Activated naive CD8-positive, alpha-beta T cell treated with anti-CD3 and anti-CD28 coated beads for 36 hours (primary cell): Measurements from ENCODE around the gene AXIN1. TPM values are rescaled to one million over a fixed set of nuclear protein-coding genes. Genes with fewer than 3 reads are reported as not detected.

Experiments used
- DNase-seq: peaks from one replicate; pipeline ENCODE4 v3.0.0; 2021
- H3K27ac Mint-ChIP-seq: one replicate; pipeline ENCODE4 v1.8.0; 2022; ENCODE audit warnings: mild to moderate bottlenecking, moderate library complexity, mixed read lengths
- H3K27me3 Mint-ChIP-seq: one replicate; pipeline ENCODE4 v1.8.0; 2022; ENCODE audit warnings: mild to moderate bottlenecking, mixed read lengths
- H3K36me3 Mint-ChIP-seq: one replicate; pipeline ENCODE4 v1.8.0; 2021; ENCODE audit warnings: mild to moderate bottlenecking, mixed read lengths
- H3K4me1 Mint-ChIP-seq: one replicate; pipeline ENCODE4 v1.8.0; 2021; ENCODE audit warnings: mixed read lengths
- H3K4me3 Mint-ChIP-seq: one replicate; pipeline ENCODE4 v1.8.0; 2022; ENCODE audit warnings: mild to moderate bottlenecking, moderate library complexity, mixed read lengths
- H3K9me3 Mint-ChIP-seq: one replicate; pipeline ENCODE4 v1.8.0; 2022; ENCODE audit warnings: mixed read lengths
- total RNA-seq, 2 experiments: library from RNA; stranded (reverse); gene quantifications; one replicate each; pipeline ENCODE4 v1.2.3, GENCODE V29; 2021

AXIN1 gene
- total RNA-seq, 2 experiments from 2014 or later: 23.9 to 24.6 TPM

DNA sequence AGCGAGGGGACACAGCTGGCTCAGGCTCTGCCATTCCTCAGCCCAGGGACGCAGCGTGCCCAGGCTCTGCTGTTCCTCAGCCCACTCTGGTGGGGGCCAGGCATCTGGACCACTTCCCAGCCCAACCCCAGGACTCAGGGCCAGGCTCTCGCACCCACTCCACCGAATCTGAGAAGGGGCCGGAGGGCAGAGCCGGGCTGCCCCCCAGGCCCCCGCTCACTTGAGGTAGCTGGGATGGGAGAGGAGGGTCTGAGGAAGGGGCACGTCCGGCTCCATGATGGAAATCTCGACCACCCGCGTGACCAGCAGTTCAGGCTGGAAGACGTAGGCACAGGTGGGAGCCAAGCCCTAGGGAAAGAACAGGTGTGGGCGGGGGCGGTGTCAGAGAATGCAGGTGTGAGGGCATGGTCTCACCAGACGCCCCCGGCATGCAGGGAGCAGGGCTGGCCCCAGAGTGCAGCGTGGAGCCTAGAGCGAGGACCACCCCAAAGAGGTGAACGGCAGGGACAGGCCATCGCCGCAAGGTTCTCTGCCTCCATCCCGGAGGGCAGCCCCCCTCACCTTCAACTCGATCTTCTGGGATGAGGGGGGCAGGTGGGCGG is 24.4 kb upstream of the AXIN1 start:
- peaks cover 7% of the 10 kb centered on the region for H3K4me1 Mint-ChIP-seq
- H3K36me3 Mint-ChIP-seq: peaks cover 2% of the 10 kb centered on the region
- no peak overlapping the region for H3K4me3 Mint-ChIP-seq
- H3K27me3 Mint-ChIP-seq: no peaks in the 10 kb centered on the region
- H3K27ac Mint-ChIP-seq: no peak overlapping the region
- no peak for DNase-seq
- no peaks in the 10 kb centered on the region for H3K9me3 Mint-ChIP-seq

DNA sequence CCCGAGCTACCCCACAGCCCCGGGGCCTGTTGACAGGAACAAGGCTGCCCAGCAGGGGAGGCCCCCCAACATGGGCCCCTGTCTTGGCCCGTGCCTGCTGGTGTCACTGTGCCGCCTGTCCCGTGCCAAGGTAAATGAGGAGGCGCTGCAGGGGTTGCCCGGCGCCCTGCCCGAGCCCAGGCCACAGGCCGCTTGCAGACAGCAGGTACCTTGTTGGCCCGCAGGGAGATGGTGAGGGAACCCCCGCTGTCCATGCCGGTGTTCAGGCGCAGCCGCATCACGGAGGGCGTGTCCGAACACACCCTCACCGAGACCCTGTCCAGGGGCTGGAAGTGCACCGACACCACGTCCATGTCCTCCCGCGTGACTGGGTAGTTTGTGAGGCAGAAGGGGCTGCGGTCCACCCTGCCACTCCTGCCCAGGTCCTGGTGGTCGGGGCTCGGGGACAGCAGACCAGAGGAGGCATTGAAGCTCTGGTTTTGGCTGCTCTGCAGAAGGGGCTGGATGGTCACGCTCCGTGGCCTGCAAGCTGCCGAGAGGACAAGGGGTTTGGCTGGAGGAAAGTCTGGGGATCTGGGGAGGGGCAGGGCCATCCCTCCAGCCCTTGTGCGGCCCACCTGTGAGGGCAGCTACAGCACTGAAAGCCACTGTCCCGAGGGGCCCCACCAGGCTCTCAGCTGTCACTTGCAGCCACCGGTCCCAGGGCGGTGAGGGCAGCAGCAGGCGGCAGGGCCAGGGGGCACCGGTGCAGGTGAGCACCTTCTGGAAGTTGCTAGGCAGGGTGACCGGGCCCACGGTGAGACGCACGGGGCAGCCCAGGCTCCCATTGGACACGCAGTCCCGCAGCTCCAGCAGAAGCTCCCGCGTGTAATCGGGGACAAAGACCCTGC is 23.6 kb upstream of the AXIN1 start:
- DNase-seq: no peak
- Mint-ChIP-seq H3K36me3 (peaks cover 2% of the 10 kb centered on the region), H3K4me3 (no peak overlapping the region), H3K27me3 (no peaks in the 10 kb centered on the region), H3K27ac (no peak overlapping the region), H3K9me3 (no peaks in the 10 kb centered on the region), H3K4me1 (peaks cover 7% of the 10 kb centered on the region)

GRCh38 chr16:375212-375611 is 22.7 kb upstream of the AXIN1 start:
- Mint-ChIP-seq H3K27ac (no peak overlapping the region), H3K4me3 (no peak overlapping the region), H3K9me3 (no peaks in the 10 kb centered on the region), H3K4me1 (peaks cover 10% of the 10 kb centered on the region), H3K27me3 (no peaks in the 10 kb centered on the region), H3K36me3 (peaks cover 4% of the 10 kb centered on the region)
- DNase-seq: no peak

DNA sequence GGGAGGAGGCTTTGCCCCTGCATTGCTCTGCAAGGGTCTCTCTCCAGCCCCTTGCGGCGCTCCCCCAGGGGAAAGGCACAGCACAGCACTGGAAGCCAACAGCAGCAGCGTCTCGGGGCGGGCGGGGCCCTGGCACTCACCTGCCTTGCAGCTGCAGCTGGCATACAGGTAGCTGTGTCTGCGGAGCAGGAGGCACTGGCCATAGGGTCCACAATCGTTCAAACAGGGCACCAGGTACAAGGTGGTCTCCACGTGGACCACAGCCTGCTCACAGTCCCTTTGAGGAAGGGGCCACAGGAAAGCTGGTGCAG is 22.0 kb upstream of the AXIN1 start:
- Mint-ChIP-seq H3K27me3 (no peaks in the 10 kb centered on the region), H3K4me1 (peaks cover 8% of the 10 kb centered on the region), H3K4me3 (no peak overlapping the region), H3K27ac (no peak overlapping the region), H3K36me3 (peaks cover 4% of the 10 kb centered on the region), H3K9me3 (no peaks in the 10 kb centered on the region)
- no peak for DNase-seq

- no peak overlapping the region for H3K27ac Mint-ChIP-seq
- DNase-seq: no peak
- H3K27me3 Mint-ChIP-seq: no peaks in the 10 kb centered on the region
- H3K36me3 Mint-ChIP-seq: peaks cover 4% of the 10 kb centered on the region
- no peak overlapping the region for H3K4me3 Mint-ChIP-seq
- no peaks in the 10 kb centered on the region for H3K9me3 Mint-ChIP-seq
- H3K4me1 Mint-ChIP-seq: peaks cover 10% of the 10 kb centered on the region
Observed at GRCh38 chr16:373848-374615, 21.5 kb upstream of the AXIN1 start.

DNA sequence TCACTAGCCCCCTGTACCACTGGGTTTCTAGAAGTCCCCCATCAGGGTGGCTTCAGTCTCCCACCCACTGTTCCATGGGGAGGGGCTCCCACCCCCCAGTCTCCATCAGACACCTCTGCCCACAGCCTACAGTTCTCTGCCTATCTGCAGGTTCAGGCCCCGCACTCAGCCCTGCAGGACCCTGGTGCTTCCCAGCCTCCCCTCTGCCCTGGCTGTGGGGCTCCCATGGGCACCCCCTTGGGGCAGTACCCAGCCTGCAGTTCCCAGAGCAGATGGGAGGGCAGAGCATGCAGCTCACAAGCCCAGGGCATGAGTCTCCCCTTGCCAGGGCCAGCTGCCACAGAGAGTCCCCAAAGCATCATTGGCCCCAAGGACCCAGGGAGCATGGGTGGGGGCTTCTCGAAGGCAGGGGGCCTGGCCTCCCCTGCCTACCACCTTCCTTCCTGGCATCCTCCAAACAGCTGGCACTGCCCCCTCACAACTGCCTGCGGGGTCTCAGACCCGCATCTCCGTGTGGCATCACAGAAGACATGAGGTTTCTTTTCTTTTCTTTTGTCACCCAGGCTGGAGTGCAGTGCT is 20.6 kb upstream of the AXIN1 start:
- peaks cover 10% of the 10 kb centered on the region for H3K4me1 Mint-ChIP-seq
- no peaks in the 10 kb centered on the region for H3K27me3 Mint-ChIP-seq
- no peak overlapping the region for H3K27ac Mint-ChIP-seq
- H3K4me3 Mint-ChIP-seq: no peak overlapping the region
- no peaks in the 10 kb centered on the region for H3K9me3 Mint-ChIP-seq
- DNase-seq: no peak
- peaks cover 4% of the 10 kb centered on the region for H3K36me3 Mint-ChIP-seq

DNA sequence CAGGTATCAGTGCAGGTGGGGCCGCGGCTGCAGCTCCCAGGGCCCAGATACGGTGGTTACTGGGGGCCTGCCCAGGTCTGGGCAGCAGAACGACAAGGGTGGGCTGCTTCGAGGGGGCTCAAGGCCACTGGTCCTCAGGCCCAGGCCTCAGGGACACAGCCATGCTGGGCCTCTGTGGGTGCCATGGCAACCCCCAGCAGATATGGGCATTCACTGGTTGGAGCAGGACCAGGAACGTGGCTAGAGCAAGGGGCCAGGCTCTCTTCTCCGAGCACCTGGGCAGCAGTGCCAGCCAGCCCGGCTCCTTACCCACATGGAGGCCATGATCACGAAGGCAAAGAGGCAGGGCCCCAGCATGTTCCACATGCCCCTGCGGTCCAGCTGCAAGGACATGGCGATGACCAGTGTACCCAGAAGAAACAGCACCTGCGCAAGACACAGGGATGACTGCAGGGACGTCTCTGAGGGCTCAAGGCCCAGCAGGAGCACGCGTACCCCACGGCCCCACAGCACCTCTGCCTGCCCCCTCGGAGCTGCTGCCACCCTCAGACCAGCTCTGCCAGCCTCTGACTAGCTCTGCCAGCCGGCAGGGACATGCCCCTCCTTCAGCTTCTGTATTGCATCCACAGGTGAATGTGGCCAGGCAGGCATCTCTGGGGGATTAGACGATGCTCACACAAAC is 19.9 kb upstream of the AXIN1 start:
- Mint-ChIP-seq H3K9me3 (no peaks in the 10 kb centered on the region), H3K27me3 (no peaks in the 10 kb centered on the region), H3K27ac (no peak overlapping the region), H3K4me3 (no peak overlapping the region), H3K4me1 (peaks cover 10% of the 10 kb centered on the region), H3K36me3 (peaks cover 4% of the 10 kb centered on the region)
- no peak for DNase-seq

- H3K27me3 Mint-ChIP-seq: no peaks in the 10 kb centered on the region
- peaks cover 2% of the 10 kb centered on the region for H3K36me3 Mint-ChIP-seq
- DNase-seq: no peak
- H3K4me3 Mint-ChIP-seq: no peak overlapping the region
- no peaks in the 10 kb centered on the region for H3K9me3 Mint-ChIP-seq
- H3K4me1 Mint-ChIP-seq: peaks cover 10% of the 10 kb centered on the region
- H3K27ac Mint-ChIP-seq: no peak overlapping the region
Observed at GRCh38 chr16:371515-372301, 19.2 kb upstream of the AXIN1 start.

DNA sequence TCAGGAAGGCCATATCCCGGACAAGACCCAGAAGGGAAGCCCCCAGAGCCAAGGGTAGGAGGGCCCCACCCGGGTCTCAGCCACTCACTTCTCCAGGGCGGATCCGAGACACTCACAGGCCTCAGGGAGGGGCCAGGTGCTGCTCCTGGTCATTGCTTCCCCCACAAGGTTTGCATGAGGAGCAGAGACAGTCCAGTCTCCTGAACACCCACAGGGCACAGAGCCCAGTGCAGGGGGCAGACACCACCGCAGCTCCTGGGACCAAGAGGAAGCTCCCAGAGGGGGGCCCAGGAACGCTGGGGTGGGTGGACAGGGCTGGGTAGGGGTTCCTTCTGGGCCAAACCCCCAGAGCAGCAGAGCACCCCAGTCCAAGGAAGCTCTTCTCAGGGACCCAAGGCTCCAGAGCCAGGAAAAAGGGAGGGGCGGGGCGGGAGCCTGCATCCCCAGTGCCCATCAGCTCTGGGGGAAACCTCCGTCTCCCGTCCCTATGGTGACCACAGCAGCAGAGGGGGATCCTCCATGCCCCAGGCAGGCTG is 18.5 kb upstream of the AXIN1 start:
- peaks cover 2% of the 10 kb centered on the region for H3K36me3 Mint-ChIP-seq
- no peaks in the 10 kb centered on the region for H3K27me3 Mint-ChIP-seq
- no peaks in the 10 kb centered on the region for H3K9me3 Mint-ChIP-seq
- H3K4me3 Mint-ChIP-seq: peak overlapping the region; percentile 90
- H3K4me1 Mint-ChIP-seq: peaks cover 10% of the 10 kb centered on the region
- H3K27ac Mint-ChIP-seq: peak overlapping the region; percentile 89
- DNase-seq: no peak

GRCh38 chr16:370443-370842 is 17.9 kb upstream of the AXIN1 start, which contains the start of gene MRPL28:
TSS of gene MRPL28 (minus strand) at chr16:370538. CDS start at chr16:370218, 320 bp downstream.
- peak; percentile 93 for DNase-seq
- Mint-ChIP-seq H3K27me3 (no peaks in the 10 kb centered on the region), H3K9me3 (no peaks in the 10 kb centered on the region), H3K4me3 (peak within 1 kb of the TSS; percentile 90), H3K4me1 (peaks cover 10% of the 10 kb centered on the region), H3K27ac (peak within 1 kb of the TSS; percentile 89), H3K36me3 (peaks cover 3% of the 10 kb centered on the region)

DNA sequence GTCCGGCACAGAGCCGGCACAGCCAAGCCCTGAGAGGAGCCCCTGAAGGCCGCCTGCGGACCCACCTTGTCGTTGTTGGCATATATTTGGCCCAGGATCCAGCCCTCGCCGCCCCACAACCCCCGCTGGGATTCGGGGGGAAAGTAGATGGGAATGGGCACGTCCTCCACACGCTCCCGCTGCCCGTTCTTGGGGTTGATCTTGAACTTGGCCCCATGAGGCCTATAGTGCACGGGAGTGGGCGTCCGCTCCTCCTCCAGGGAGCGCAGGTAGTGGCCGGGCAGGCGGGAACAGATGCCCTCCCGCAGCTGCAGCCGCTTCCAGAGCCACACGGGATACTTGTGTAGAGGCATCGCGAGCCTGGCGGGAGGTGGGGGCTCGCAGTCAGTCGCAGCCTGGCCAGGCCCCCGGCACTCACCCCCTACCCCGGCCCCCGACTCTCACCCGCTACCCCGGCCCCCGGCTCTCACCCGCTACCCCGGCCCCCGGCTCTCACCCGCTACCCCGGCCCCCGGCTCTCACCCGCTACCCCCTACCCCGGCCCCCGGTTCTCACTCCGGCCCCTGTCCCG is 17.4 kb upstream of the AXIN1 start:
- Mint-ChIP-seq H3K27me3 (no peaks in the 10 kb centered on the region), H3K36me3 (peaks cover 3% of the 10 kb centered on the region), H3K4me3 (peak overlapping the region; percentile 68), H3K27ac (peak overlapping the region; percentile 25), H3K9me3 (no peaks in the 10 kb centered on the region), H3K4me1 (peaks cover 10% of the 10 kb centered on the region)
- no peak for DNase-seq

DNA sequence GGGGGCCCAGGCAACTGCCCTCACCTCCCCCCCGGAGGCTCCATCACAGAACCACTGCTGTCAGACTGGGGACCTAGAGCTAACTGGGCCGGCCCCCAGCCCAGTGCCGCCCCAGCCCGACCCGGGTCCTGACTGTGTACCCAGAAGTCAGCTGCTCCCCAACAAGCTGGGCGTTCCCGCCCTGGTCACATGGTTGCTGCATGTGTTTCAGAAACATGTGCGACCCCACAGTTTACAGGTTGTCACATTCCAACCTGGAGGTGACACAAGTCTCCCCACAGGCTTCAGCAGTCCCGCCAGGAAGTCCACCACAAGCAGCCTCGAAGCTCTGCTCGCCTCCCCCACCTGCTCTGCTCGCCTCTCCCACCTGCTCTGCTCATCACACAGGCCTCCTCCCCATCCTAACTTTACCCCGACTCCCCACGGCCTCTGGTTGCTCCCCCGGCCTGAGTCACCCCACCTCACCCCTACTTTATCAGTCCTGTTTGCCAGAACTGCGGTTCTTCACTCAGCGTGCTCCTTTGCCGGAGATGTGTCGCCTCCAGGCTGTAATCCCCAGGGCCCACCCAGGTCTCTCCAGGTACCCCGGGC is 16.8 kb upstream of the AXIN1 start:
- H3K27me3 Mint-ChIP-seq: no peaks in the 10 kb centered on the region
- peak overlapping the region; percentile 68 for H3K4me3 Mint-ChIP-seq
- no peaks in the 10 kb centered on the region for H3K9me3 Mint-ChIP-seq
- peaks cover 3% of the 10 kb centered on the region for H3K36me3 Mint-ChIP-seq
- peak overlapping the region; percentile 25 for H3K27ac Mint-ChIP-seq
- no peak for DNase-seq
- peaks cover 10% of the 10 kb centered on the region for H3K4me1 Mint-ChIP-seq

DNA sequence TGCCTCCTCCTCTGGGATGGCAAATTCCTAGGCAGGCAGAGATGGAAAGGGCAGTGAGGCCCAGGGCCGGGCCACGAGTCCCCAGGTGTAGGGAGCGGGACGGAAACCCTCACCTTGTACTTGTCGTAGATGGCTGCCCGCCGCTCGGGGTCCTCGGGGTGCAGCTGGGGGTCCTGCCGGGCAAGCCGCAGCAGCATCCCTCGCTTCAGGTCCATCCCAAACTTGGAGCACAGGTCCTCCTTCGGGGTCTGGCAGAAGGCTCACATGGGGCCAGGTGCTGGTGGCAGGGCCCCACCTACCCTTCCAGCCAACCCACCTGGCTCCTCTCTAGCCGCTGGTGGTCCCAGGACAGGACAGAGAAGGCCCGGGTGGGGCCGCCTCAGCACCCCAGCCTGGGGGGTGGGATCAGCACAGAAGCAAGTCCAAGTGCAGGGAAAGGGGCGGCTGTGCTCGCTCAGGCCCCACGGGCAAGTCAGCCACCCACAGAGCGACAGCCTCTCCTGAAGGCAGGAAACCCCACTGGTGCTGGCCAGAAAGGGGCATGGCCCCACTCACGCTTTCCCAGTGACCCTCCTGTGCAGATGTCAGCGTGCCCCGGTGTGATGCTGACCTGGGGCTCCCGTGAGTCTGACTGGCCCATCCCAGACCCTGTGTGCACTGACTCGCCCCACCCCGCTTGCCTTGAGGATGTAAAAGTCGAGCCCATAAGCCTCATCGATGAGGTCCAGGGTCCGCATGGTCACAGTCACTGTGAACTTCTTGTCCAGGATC is 16.1 kb upstream of the AXIN1 start:
- peaks cover 3% of the 10 kb centered on the region for H3K36me3 Mint-ChIP-seq
- no peaks in the 10 kb centered on the region for H3K9me3 Mint-ChIP-seq
- no peak overlapping the region for H3K4me3 Mint-ChIP-seq
- peaks cover 10% of the 10 kb centered on the region for H3K4me1 Mint-ChIP-seq
- DNase-seq: no peak
- no peak overlapping the region for H3K27ac Mint-ChIP-seq
- peaks cover 2% of the 10 kb centered on the region for H3K27me3 Mint-ChIP-seq
